HG02642 (cell line): ENCODE data around the gene PLCB3.
A peak's percentile ranks its signal among the peaks of the same experiment; 100 is the strongest.

Source experiments
- ATAC-seq: cut with Tn5 transposase; IDR thresholded peaks from one replicate; pipeline ENCODE4 v1.9.1; 2021; ENCODE audit warnings: mild to moderate bottlenecking; ENCODE audit not compliant: unreplicated experiment, poor library complexity

The PLCB3 gene

GRCh38 chr11:64262271-64263002 lies 11.1 kb downstream of the PLCB3 start:
- ATAC-seq = no peak

- ATAC-seq = no peak
Observed at GRCh38 chr11:64263021-64263946, 12.0 kb downstream of the PLCB3 start.

- no peak for ATAC-seq
Observed at GRCh38 chr11:64263947-64264317, 12.6 kb downstream of the PLCB3 start.

GRCh38 chr11:64264371-64264852 lies 13.1 kb downstream of the PLCB3 start:
- ATAC-seq = no peak

GRCh38 chr11:64265176-64266160 lies 14.1 kb downstream of the PLCB3 start:
- ATAC-seq = no peak

GRCh38 chr11:64266339-64266738 lies 15.0 kb downstream of the PLCB3 start:
- ATAC-seq = no peak

GRCh38 chr11:64267207-64267945 lies 16.0 kb downstream of the PLCB3 start:
- ATAC-seq = no peak

GRCh38 chr11:64268025-64268892 lies 16.9 kb downstream of the PLCB3 start:
- ATAC-seq = no peak

- peak; percentile 10 for ATAC-seq
Observed at GRCh38 chr11:64268893-64269539, 17.7 kb downstream of the PLCB3 start.

- ATAC-seq = peak; percentile 74
Observed at GRCh38 chr11:64269540-64270220, 18.4 kb downstream of the PLCB3 start.

- ATAC-seq = no peak
Observed at GRCh38 chr11:64275031-64275800, 23.9 kb downstream of the PLCB3 start.

GRCh38 chr11:64275841-64276240 lies 24.5 kb downstream of the PLCB3 start:
- no peak for ATAC-seq

- no peak for ATAC-seq
Observed at GRCh38 chr11:64276653-64277431, 25.5 kb downstream of the PLCB3 start.

- no peak for ATAC-seq
Observed at GRCh38 chr11:64278576-64279190, 27.4 kb downstream of the PLCB3 start.

GRCh38 chr11:64281957-64282770 lies 30.8 kb downstream of the PLCB3 start:
- no peak for ATAC-seq
